ENCODE results near the gene TM9SF1. TPM values are rescaled to one million over a fixed set of nuclear protein-coding genes. Genes with fewer than 3 reads are reported as not detected.
A peak's percentile ranks its signal among the peaks of the same experiment; 100 is the strongest.

Gene TM9SF1
- total RNA-seq, 1 donor from 2014 or later: 19.2 TPM

GRCh38 chr14:24145690-24146452, 49.4 kb downstream of the TM9SF1 start:
- DNase-seq (no peak), ATAC-seq (no peak)
- intact Hi-C loops (cut with micrococcal nuclease): no loop called here

GRCh38 chr14:24145219-24145618, 50.0 kb downstream of the TM9SF1 start:
- intact Hi-C loops (cut with micrococcal nuclease): no loop called here
- DNase-seq: no peak
- no peak for ATAC-seq

GRCh38 chr14:24144451-24144850, 50.8 kb downstream of the TM9SF1 start:
- DNase-seq (no peak), ATAC-seq (no peak)
- intact Hi-C loops (cut with micrococcal nuclease): no loop called here

GRCh38 chr14:24143511-24143910, 51.7 kb downstream of the TM9SF1 start:
- intact Hi-C loops (cut with micrococcal nuclease): no loop called here
- ATAC-seq: no peak

GRCh38 chr14:24141097-24141880, 54.0 kb downstream of the TM9SF1 start, which contains the start of gene EMC9:
Gene EMC9, minus strand, starts transcription at chr14:24141591. Its CDS starts 287 bp downstream, at chr14:24141304.
- ATAC-seq (peak; percentile 93), DNase-seq (peak; percentile 100)
- intact Hi-C loops (cut with micrococcal nuclease): no loop called here

More at GRCh38 chr14:24143511-24143910, 51.7 kb downstream of the TM9SF1 start:
- DNase-seq: no peak

GRCh38 chr14:24139272-24139934, 55.8 kb downstream of the TM9SF1 start:
- intact Hi-C loops (cut with micrococcal nuclease): no loop called here
- no peak for ATAC-seq
- DNase-seq: no peak

Small RNA genes within 50 kb of the gene (microRNA-seq; reads per million reads assigned to microRNA genes)
- gene MIR7703 (ENCODE audit: borderline number of aligned reads): not detected

Other genes with a start within 250 kb of the TM9SF1 start
- gene DHRS4, start 241.7 kb downstream of the TM9SF1 start, total RNA-seq: 26.9 TPM
- gene DHRS4L2, start 206.5 kb downstream of the TM9SF1 start, total RNA-seq: 15.2 TPM
- 0.12 TPM for gene CARMIL3, start 143.4 kb downstream of the TM9SF1 start, total RNA-seq
- not detected for gene CPNE6, start 123.9 kb downstream of the TM9SF1 start, total RNA-seq
- 3.0 TPM for gene PCK2, start 101.1 kb downstream of the TM9SF1 start, total RNA-seq
- gene DCAF11, start 80.7 kb downstream of the TM9SF1 start, total RNA-seq: 85.8 TPM
- 0.77 TPM for gene NRL, start 80.5 kb downstream of the TM9SF1 start, total RNA-seq
- gene FITM1, start 64.8 kb downstream of the TM9SF1 start, total RNA-seq: 140 TPM
- 137 TPM for gene PSME1, start 59.2 kb downstream of the TM9SF1 start, total RNA-seq
- gene EMC9, start 53.9 kb downstream of the TM9SF1 start, total RNA-seq: 16.4 TPM
- 92.6 TPM for gene PSME2, start 48.8 kb downstream of the TM9SF1 start, total RNA-seq
- gene RNF31, start 47.9 kb downstream of the TM9SF1 start, total RNA-seq: 42.8 TPM
- 27.6 TPM for gene IRF9, start 34.2 kb downstream of the TM9SF1 start, total RNA-seq
- 3.2 TPM for gene REC8, start 23.4 kb downstream of the TM9SF1 start, total RNA-seq
- 14.9 TPM for gene IPO4, start 6.6 kb downstream of the TM9SF1 start, total RNA-seq
- 0.25 TPM for gene TSSK4, start 10.3 kb upstream of the TM9SF1 start, total RNA-seq
- gene CHMP4A, start 18.0 kb upstream of the TM9SF1 start, total RNA-seq: 30.1 TPM
- 15.4 TPM for gene MDP1, start 20.6 kb upstream of the TM9SF1 start, total RNA-seq
- gene NEDD8, start 36.9 kb upstream of the TM9SF1 start, total RNA-seq: 225 TPM
- 29.0 TPM for gene GMPR2, start 37.5 kb upstream of the TM9SF1 start, total RNA-seq
- gene TINF2, start 47.2 kb upstream of the TM9SF1 start, total RNA-seq: 34.5 TPM
- 2.7 TPM for gene TGM1, start 67.7 kb upstream of the TM9SF1 start, total RNA-seq
- gene RABGGTA, start 76.2 kb upstream of the TM9SF1 start, total RNA-seq: 19.4 TPM
- 5.9 TPM for gene DHRS1, start 104.3 kb upstream of the TM9SF1 start, total RNA-seq
- gene NOP9, start 104.4 kb upstream of the TM9SF1 start, total RNA-seq: 25.5 TPM
- gene CIDEB, start 112.5 kb upstream of the TM9SF1 start, total RNA-seq: 3.9 TPM
- 1.5 TPM for gene LTB4R2, start 114.7 kb upstream of the TM9SF1 start, total RNA-seq
- gene LTB4R, start 116.1 kb upstream of the TM9SF1 start, total RNA-seq: 1.6 TPM
- gene ADCY4, start 139.6 kb upstream of the TM9SF1 start, total RNA-seq: 26.5 TPM
- gene RIPK3, start 144.6 kb upstream of the TM9SF1 start, total RNA-seq: 3.5 TPM
- 21.7 TPM for gene NFATC4, start 172.7 kb upstream of the TM9SF1 start, total RNA-seq
- 7.3 TPM for gene NYNRIN, start 203.6 kb upstream of the TM9SF1 start, total RNA-seq
- 2.3 TPM for gene CBLN3, start 234.2 kb upstream of the TM9SF1 start, total RNA-seq
- 25.1 TPM for gene KHNYN, start 234.5 kb upstream of the TM9SF1 start, total RNA-seq
- 86.8 TPM for gene SDR39U1, start 247.3 kb upstream of the TM9SF1 start, total RNA-seq